Measurements from ENCODE around the gene LSAMP.

DNA sequence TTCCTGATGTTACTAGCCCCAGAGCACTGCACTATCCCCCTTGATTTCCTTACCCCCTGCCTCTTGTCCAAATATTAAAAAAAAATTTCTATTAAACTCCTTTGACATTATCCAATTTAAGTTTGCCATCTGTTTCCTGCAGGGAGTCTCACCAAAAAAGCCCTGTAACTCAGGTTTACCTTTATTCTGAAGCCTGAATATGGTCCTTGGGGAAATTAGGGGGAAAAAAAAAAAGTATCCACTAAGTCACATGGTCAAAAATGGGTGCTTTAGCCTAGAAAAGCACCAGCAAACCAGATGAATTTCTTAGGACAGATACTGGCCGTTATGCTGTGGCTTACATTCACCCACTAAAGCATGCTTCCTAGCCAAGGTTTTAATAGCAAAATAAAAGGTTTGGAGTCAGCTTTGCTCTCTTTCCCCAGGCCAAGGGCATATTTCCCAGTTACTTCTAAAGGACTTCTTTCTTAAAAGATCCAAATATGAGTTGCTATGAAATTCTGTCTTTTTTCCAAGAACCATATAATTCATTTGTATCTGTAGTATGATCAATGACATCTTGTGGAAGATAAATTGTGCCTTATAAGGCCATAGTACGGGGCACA lies 394.9 kb downstream of the LSAMP start:
- TF ChIP-seq, protein P1, sequence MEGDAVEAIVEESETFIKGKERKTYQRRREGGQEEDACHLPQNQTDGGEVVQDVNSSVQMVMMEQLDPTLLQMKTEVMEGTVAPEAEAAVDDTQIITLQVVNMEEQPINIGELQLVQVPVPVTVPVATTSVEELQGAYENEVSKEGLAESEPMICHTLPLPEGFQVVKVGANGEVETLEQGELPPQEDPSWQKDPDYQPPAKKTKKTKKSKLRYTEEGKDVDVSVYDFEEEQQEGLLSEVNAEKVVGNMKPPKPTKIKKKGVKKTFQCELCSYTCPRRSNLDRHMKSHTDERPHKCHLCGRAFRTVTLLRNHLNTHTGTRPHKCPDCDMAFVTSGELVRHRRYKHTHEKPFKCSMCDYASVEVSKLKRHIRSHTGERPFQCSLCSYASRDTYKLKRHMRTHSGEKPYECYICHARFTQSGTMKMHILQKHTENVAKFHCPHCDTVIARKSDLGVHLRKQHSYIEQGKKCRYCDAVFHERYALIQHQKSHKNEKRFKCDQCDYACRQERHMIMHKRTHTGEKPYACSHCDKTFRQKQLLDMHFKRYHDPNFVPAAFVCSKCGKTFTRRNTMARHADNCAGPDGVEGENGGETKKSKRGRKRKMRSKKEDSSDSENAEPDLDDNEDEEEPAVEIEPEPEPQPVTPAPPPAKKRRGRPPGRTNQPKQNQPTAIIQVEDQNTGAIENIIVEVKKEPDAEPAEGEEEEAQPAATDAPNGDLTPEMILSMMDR (IDR thresholded peaks at IDR 0.05) = no peak
- no peak for TF ChIP-seq EZH2 (IDR thresholded peaks at IDR 0.05; ENCODE audit: borderline replicate concordance, insufficient read depth, low read depth, low read length, poor library complexity, severe bottlenecking)
